GM19099 (cell line): ENCODE measurements around the gene TTI1.

Source experiments
- POLR2A ChIP-seq: IDR thresholded peaks from 3 replicates; pipeline ENCODE4 v1.6.1; 2011; ENCODE audit warnings: low read depth; ENCODE audit not compliant: insufficient read length; ENCODE audit errors: extremely low read depth

The TTI1 gene

DNA sequence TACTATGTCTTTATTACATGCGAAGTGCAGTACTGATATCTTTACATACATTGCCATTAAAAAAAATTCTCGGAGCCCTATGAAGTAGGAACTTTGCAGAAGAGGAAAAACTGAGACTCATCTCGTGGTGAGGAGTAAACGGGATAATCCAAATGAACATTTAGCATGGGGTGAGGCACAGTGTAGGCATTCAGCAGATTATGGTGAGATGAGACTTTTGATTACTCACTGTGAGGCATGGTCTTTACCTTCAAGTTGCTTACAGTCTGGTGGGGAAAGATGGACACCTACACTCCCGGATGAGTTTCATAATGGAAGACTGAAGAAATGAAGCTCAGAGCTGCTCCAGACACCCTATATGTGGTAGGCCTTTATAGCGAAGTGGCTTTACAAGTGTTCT lies 1.7 kb upstream of the TTI1 start:
- no peak for TF ChIP-seq POLR2A

DNA sequence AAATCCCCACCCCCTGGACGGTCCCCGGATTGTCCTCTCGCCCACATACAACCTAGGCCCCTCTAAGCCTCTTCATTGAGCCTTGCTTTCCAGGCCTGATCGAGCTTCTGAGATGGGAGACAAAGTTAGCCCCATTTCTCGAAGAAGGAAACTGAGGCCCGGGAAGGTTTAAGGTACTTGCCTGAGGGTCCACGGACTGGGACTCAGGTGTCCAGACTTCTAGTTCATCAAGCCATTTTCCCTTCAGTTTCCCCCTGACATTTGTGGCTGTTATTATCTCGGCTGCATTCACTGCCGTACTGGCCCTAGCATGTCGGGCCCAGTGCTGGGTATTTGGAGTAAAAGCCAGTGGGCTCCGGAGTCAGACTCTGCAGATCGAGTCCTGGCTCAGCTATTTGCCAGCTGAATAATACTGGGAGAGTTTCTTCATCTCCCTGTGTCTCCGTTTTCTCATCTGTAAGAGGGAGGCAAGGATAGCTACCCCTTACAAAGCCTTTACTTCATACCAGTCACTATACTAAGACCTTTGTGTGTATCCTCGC lies 923 bp upstream of the TTI1 start:
- no peak for TF ChIP-seq POLR2A

DNA sequence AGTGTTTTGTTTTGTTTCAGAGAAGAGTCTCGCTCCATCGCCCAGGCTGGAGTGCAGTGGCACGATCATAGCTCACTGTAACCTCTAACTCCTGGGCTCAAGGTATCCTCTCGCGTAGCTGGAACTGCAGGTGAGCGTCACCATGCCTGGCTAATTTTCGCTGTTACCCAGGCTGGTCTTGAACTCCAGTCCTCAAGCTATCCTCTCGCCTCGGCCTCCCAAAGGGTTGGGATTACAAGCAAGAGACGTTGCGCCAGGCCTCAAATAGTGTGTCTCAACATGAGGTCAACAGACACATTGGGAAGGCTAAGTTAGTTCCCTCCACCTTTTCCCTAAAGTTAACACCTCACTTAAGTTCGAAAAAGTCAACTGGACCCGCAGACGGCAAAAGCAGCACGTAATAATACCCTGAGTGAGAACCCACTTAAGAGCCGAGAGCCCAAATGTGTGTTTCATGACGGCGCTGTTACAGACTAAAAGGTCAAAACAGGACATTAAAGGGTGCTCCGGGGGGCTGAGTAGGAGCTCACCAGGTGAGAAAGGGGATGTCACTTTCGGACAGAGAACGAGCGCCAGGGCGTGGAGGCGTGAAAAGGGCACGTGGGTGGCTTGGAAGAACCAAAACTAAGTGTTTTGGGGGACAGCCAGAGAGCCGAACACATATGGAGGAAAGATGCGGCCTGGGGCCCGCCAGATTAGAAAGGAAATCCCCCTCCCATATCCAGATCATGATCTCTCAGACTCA lies 499 bp downstream of the TTI1 start:
- no peak for TF ChIP-seq POLR2A

DNA sequence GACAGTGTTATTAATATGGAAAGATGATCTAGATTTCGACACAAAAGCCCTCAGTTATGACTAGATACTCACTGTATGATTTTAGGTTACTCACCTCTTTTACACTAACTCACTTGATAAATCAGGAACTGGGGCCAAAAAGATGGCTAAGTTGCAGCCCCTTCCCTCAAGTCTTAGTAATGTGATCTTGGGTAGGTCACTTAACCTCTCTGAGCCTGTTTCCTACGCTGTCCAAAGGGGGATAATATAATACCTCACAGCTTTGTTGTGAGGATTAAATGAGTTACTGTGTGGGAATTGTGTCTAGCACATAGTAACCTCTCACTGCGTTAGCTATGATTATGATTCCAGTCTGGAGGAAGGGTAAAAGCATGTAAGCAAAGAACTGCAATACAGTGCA lies 1.3 kb downstream of the TTI1 start:
- TF ChIP-seq POLR2A: no peak

DNA sequence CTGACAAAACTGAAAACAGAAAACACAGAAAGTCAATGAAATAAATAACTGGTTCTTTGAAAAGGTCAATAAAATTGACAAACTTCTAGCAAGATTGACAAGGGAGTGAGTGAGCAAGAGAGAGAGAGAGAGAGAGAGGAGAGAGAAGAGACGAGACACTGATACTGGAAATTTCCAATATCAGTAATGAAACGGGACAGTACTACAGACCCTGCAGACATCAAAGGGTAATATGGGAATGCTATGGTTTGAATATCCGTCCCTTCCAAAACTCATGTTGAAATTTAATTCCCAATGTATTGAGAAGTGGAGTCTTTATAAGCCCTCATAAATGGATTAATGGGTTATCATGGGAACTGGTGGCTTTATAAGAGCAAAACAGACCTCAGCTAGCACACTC lies 3.8 kb downstream of the TTI1 start:
- TF ChIP-seq POLR2A: no peak

DNA sequence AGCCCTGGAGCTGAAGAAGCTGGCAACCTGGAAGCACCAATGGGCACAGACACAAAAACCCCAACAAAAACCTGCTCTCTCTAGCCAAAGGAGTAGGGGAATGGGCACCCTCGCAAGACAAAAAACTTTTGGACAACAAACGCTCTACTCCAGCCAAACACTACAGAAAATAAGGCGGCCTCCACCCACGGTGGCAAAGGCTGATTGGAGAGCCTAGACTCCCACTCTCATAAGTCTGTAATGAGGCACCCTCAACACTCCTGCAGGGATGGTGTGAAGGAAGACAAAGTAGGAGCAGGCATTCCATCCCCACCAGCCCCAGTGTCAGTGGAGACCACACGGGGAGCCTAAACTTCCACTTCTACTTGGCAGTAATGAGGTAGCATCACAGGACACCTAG lies 8.8 kb downstream of the TTI1 start:
- TF ChIP-seq POLR2A: no peak

DNA sequence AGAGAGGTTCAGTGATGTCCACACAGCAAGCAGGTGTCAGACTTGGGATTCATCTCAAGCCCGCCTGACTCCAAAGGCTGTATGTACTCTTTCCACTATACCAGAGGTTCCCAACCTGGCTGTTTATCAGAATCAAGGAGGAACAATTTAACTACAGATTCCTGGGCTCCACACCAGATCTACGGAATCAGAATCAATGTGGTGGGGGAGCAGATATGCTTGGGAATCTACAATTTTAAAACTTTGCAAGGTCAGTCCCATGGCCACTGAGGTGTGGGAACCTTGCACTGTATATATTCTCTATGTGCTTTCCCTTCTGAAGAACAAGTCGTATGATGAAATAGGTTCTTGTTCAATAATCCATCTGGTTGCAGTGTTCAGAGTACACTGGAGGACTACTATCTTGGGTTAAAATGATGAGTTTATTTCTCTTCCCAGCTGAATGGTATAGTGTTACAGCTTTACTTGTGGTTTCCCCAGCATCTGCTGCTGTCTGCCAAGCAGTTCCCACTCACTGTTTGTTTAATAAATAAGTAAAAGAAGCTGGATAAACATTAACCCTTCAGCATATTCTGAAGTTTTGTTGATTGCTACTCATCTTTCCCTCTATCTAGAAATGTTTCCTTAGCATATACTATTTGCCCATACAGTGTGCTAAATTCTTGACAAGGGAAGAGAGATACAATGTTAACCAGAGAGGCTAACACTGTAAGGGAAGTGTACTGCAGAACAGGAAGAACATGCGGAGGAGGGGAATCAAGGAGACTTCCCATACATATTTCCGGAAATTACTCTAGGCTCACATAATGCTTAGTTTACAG lies 9.9 kb downstream of the TTI1 start:
- no peak for TF ChIP-seq POLR2A

DNA sequence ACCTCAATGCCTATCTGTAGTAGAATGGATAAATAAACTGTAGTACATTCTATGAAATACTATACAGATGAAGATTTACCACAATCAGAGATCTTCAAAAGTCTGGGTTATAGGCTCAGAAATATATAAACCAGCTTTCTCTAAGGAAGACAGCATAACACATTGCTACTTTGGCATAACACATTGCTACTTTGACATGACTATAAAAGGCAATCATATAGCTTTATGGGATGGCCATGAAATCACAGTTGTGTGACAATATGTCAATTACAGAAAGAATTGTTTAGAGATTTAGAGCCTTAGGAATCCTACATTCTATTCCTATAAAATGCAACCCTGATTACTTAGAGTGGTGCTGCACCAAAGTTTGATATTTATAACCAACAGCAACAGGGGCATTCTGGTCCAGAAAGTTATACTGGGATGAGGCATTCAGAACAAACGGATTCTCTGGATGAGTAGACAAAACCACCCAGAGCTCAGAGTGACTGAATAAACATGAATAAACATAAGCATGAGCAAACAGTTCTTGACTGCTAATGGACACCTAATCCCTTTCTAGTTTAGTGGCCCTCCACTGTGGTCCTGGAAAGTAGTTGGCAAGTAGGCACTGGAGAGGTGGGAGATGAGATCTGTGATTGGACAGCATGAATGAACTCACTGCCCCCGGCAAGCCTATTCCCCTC lies 12.0 kb downstream of the TTI1 start:
- no peak for TF ChIP-seq POLR2A

DNA sequence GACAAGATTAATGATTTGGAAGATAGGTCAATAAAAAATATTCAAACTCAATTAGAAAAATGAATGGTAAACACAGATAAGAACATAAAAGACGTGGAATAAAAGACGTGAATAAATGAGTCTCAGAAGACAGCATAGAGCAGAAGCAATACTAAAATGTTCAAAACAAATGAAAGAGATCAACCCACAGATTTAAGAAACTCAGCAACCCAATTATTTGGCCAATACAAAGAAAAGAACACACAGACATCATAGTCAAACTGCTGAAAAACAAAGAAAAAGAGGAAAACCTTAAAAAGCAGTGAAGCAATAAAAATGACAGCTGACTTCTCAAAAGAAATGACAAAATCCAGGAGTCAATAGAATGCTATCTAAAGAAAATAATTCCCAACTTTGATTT lies 14.9 kb downstream of the TTI1 start:
- TF ChIP-seq POLR2A: no peak

DNA sequence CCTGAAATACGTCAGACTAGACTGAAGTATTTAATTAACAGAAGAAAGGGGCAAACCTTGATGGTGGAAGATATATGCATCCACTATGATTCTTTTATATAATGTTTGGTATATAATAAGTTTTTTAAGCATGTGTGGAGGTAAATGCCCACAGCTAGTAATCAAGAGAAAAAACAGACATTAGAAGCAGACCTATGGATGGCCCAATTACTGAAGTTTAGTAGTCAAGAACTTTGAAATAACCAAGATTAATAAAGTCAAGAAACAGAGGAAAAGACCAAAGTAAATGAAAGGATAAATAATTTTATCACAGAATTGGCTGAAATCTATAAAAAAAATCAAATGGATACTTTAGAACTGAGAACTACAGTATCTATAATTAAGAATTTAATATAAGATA lies 15.3 kb downstream of the TTI1 start:
- no peak for TF ChIP-seq POLR2A

DNA sequence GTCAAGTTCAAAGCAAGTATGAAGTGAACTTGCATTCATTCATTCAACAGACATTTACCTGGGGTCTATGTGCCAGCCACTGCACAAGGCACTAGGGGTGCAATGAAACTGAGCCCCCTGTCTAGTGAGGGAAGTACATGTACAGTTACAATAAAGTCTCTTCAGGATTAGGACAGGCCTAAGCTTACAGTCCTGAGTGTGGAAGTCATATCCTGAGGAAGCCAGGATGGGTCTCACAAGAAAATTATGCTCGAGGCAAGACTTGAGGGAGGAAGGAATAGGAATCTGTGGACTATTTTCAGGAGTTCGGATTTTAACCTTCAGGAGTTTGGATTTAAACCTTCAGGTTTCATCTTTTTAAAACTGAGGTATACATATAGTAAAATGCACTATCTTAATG lies 19.4 kb downstream of the TTI1 start:
- no peak for TF ChIP-seq POLR2A

DNA sequence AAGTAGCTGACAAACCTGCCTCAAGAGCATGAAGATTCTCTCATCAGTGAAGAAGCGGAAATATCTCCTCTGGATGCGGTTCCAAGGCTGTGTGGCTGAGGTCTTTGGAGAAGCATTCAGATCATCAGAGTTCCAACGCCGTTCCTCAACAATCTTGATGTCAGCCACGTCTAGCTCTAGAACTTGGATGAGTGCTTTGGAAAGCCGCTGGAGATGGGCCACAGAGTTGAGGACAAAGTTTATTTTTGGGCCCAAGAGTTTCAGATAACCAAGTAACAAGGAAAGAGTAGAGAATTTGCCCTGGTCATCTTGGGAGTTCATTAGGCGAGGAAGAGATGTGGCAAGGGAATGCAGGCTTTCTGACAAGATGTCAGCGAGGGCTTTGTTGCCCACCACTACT lies 20.9 kb downstream of the TTI1 start:
- no peak for TF ChIP-seq POLR2A

DNA sequence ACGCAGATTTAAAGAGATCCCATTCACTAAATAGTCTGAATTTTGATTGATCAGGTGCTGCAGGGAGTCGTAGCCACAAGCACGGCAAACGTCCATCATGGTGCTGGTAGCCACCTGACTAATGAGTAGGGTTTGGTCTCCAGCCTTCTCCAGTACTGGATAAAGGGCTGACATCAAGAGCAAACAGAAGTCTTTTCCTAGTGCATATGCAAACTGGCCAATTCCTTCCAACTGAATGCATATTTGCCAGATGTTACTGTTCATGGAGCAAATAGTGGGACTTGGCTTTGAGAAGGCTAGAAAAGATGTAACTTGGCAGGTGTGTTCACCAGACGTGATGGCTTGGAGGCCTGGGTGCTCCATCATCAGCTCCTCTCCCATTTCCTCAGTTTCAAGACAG lies 21.6 kb downstream of the TTI1 start:
- TF ChIP-seq POLR2A: no peak

DNA sequence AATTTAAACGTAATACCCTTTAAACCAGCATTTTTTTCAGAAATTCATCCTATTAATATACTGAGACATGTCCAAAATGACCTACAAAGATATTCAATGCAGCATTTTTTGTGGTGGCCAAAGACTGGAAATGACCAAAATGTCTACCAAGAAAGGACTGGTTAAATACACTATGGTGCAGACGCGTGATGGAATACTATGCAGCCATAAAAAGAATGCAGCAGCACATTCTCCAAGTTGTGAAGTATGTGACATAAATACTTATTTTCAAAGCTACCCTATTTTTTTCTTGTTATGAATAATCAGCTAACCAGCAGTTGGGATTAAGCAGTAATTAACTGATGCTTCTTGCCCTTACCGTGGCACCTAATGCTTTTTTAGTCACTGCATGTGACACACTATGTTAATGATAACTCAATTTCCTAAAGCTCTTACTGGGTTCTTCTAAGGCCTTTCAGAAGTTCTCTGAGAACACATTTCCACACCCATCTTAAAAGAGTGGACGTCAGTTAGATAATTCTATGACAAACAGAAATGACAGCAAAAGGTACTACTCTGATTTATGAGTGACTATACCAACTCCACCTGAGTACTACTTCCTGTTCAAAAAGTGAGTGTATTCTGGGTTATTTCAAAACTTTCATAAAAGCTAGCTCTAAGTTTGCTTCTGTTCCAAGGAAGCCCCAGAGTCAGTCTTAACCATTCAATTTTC lies 24.9 kb downstream of the TTI1 start:
- TF ChIP-seq POLR2A: no peak

DNA sequence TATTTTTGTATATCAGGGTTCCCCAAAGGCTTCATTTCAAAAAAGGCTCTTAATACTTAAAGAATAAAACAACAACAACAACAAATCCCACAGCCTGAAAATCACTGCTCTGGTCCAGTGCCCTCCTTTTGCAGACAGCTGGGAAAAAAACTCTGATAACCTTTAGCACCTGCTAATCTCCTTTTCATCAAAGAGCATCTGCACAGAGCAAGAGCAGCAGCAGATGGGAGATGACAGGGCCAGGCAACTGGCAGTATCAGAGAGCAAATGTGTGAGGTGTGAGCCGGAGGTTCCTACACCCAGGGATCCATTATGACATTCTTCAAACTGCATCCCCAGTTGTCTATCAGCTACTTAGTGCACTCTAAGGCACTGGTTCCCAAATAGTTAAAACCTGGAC lies 25.7 kb downstream of the TTI1 start:
- TF ChIP-seq POLR2A: no peak
